Activated CD4-positive, alpha-beta T cell treated with anti-CD3 and anti-CD28 coated beads, Interleukin-2, amount 50 U/mL, for 24 hours (primary cell): ENCODE measurements around the gene KCNJ9.
"Not testable (repeated sequence)": the region's sequence is repeated elsewhere in the genome, so short reads cannot be mapped to it uniquely, and the experiment has no call there.

Experiments used
- DNase-seq, 2 donors: peaks; one replicate each; pipeline ENCODE4 v3.0.0-alpha.2; 2020; ENCODE audit warnings: low read depth in 1 of 2, low spot score in 1 of 2

Gene KCNJ9

GRCh38 chr1:160103658-160104408, 22.5 kb downstream of the KCNJ9 start:
- DNase-seq, result no peak

- no peak for DNase-seq
Measured at GRCh38 chr1:160104486-160104885, 23.1 kb downstream of the KCNJ9 start.

DNA sequence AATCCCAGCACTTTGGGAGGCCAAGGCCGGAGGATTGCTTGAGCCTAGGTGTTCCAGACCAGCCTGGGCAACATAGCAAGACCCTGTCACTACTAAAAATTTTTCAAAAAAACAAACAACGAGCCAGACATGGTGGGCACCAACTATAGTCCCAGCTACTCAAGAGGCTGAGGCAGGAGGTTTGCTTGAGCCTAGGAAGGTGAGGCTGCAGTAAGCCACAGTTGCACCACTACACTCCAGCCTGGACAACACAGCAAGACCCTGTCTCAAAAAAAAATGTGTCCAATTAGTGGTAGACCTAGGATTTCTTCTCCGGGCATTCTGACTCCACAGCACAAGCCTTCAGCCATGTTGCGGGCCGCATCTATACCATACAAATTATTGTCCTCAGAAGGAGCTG, 23.8 kb downstream of the KCNJ9 start:
- DNase-seq, result no peak

DNA sequence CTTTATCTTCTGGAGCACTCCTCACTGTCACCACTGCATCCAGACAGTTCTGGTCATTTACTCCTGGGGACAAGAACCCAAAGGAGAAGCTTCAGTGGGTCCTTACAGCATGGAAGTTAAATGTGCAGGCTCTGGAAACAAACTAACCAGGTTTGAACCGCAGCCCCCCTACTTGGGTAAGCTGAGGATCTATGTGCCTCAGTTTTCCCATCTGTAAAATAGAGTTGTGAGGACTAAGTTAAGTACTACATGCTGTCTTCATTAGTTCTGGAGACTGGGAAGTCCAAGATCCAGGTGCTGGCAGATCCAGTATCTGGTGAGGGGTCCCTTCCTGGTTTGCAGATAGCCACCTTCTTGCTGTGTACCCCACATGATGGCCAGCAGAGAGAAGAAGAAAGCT, 26.2 kb downstream of the KCNJ9 start:
- no peak for DNase-seq

- DNase-seq, result peak in 1 of 2 donors; percentile 34
Measured at GRCh38 chr1:160108888-160109662, 27.7 kb downstream of the KCNJ9 start.

DNA sequence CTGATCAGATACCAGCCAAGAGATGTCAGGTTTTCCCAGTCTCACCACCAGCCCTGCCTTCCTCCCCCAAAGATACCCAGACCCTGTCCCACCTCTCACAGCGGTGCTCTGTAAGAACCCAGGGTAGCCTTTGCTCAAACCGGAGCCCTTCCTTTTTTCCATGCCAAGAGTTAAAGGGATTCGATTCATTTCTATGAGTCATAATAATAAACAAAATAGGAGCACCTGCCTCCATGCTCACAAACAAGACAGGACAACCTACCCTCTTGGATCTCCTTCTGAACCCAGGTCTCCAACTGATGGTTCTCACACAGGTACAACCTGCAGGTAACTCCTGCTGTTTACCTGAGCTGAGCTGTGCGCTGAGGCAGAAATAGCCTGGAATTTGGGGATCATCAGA, 28.3 kb downstream of the KCNJ9 start:
- DNase-seq, result no peak

DNA sequence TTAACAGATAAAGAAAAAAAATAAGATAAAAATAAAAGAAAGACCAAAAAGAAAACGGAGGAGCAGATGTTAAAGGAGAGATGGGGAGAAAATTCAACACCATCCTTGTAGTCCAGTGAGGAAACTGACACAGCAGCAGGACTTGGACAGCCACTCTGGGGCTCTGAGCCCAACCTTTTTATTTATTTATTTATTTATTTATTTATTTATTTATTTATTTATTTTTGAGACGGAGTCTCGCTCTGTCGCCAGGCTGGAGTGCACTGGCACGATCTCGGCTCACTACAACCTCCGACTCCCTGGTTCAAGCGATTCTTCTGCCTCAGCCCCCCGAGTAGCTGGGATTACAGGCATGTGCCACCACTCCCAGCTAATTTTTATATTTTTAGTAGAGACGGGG, 30.1 kb downstream of the KCNJ9 start:
- not testable (repeated sequence) for DNase-seq

DNA sequence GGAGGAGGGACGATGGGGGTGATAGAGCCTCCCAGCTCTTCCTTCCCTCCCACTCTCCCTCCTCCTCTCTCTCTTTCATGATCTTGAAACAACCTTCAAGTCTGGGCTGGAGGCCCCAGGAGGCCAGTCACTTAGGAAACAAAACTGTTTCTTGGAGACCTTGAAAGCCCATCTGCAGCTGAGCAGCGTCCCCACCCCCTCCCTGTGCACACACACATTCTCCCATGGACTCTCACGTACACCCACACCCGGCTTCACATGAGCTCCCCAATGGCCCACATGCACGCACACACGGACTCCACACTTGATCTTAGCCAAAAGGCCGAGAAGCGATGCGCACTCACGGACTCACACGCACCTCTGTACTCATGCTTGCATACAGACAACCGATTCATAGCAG, 31.0 kb downstream of the KCNJ9 start:
- no peak for DNase-seq

GRCh38 chr1:160113407-160113806, 32.1 kb downstream of the KCNJ9 start:
- no peak for DNase-seq

- no peak for DNase-seq
Measured at GRCh38 chr1:160114085-160114484, 32.7 kb downstream of the KCNJ9 start.

- no peak for DNase-seq
Measured at GRCh38 chr1:160115545-160116282, 34.4 kb downstream of the KCNJ9 start, which contains the start of gene ATP1A2. Gene ATP1A2 (plus strand): TSS chr1:160115759. CDS start chr1:160115862, 103 bp downstream.

GRCh38 chr1:160116283-160117147, 35.2 kb downstream of the KCNJ9 start:
- no peak for DNase-seq

DNA sequence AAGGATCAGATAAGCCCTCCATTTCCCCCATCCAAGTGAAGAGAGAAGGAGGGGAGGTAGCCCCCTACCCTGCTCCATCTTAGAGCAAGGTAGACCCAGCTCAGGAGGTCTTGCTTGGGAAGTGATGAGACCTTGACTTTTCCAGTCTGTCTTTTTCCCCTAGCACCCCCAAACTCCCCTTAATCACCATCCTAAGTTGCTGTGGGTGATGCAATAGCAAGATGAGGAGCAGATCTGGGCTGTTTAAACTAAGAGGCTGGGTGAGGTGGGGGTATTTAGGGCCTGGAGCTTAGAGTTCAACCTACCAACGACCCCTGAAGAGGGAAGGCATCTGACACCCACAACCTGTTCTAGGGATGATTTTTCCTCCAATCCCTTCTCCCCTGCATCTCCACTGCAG, 36.0 kb downstream of the KCNJ9 start:
- DNase-seq, result no peak

DNA sequence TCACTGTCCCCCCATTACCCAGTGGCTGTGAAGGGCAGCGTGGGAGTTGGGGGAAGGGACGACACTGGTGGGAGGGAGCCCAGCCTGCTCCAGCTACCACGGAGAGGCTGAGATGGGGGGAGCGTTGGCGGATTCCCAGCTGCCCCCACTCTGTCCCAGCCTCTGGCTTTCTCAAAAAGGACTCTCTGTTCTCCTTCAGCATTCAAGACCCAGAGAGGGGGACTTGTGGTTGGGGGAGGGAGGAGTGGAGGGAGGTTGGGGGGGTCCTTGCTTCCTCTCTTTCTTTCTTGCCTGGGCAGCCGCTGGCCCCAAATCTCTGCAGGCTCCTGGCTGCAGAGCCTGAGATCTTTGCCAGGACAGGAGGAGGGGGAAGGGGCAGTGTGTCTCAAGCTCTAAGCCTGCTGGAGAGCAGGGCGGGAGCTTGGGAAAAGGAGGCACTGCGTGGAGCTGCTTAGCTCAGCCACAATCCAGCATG, 36.4 kb downstream of the KCNJ9 start:
- no peak for DNase-seq

- no peak for DNase-seq
Measured at GRCh38 chr1:160118928-160119327, 37.6 kb downstream of the KCNJ9 start.

- no peak for DNase-seq
Measured at GRCh38 chr1:160120797-160121196, 39.5 kb downstream of the KCNJ9 start.

GRCh38 chr1:160121388-160121787, 40.0 kb downstream of the KCNJ9 start:
- DNase-seq, result no peak

- DNase-seq, result no peak
Measured at GRCh38 chr1:160122978-160123495, 41.7 kb downstream of the KCNJ9 start.

- no peak for DNase-seq
Measured at GRCh38 chr1:160123726-160124125, 42.4 kb downstream of the KCNJ9 start.

DNA sequence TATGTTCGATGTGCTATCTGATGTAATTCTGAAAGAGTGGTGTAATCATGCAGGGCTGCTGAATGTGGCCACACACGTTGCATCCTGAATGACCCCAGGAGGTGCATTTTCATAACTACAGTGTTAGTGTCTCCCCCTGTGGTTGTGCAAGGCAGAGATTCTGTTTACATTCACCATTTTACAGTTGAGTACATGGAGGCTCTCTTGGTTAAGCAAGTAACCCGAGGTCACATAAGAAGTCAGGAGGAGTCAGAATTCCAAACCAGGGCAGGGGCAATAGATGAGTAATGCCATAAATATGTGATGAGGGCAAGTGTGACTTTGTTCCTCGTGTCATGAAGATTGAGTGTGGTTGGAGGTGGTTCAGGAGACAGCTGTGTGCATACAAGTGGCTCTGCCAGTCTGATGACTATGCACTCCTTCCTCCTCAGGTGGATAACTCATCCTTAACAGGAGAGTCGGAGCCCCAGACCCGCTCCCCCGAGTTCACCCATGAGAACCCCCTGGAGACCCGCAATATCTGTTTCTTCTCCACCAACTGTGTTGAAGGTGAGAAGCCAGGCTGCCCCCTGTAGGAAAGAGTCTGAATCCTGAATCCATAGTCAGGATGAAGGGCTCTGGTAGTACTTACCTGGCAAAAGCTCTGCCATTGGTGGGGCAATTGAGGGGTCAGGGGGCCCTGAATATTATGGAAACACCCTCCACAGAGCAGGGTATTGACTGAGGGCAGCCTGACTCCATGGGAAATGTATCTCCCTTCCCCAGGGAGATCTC, 43.6 kb downstream of the KCNJ9 start:
- DNase-seq, result no peak
